Measurements from ENCODE around the gene DMD.

DNA sequence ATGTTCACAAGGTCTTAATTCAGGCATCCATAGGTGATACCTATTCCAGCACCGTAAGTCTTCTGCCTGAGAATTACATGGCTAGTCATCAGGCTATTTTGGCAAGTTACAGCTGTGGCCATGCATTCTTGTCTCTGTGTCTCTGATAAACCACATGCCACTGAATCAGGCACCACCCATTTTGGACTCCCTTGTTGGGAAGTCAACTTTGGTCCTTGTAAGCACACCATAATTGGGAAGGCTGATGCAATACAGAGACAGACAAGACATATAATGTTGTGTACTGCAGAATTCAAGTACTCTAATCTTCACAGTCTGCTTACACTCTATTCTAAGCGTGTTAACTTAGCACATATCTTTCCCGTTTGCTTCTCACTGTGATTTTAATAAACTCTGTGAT, 1655.8 kb downstream of the DMD start:
- TF ChIP-seq ZNF232 (CRISPR knock-in tag; IDR thresholded peaks at IDR 0.05; ENCODE audit: borderline replicate concordance), result no peak
- no peak for TF ChIP-seq TOE1 (CRISPR knock-in tag; IDR thresholded peaks at IDR 0.05)
- TF ChIP-seq, protein P1, sequence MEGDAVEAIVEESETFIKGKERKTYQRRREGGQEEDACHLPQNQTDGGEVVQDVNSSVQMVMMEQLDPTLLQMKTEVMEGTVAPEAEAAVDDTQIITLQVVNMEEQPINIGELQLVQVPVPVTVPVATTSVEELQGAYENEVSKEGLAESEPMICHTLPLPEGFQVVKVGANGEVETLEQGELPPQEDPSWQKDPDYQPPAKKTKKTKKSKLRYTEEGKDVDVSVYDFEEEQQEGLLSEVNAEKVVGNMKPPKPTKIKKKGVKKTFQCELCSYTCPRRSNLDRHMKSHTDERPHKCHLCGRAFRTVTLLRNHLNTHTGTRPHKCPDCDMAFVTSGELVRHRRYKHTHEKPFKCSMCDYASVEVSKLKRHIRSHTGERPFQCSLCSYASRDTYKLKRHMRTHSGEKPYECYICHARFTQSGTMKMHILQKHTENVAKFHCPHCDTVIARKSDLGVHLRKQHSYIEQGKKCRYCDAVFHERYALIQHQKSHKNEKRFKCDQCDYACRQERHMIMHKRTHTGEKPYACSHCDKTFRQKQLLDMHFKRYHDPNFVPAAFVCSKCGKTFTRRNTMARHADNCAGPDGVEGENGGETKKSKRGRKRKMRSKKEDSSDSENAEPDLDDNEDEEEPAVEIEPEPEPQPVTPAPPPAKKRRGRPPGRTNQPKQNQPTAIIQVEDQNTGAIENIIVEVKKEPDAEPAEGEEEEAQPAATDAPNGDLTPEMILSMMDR (CRISPR knock-in tag; IDR thresholded peaks at IDR 0.05), result no peak
- TF ChIP-seq TBP (CRISPR knock-in tag; IDR thresholded peaks at IDR 0.05), result no peak
- no peak for TF ChIP-seq POLR2A (IDR thresholded peaks at IDR 0.05; ENCODE audit: insufficient read depth in 1 of 2, low read depth in 2 of 2, low read length in 2 of 2)
- TF ChIP-seq ZNF253 (CRISPR knock-in tag; IDR thresholded peaks at IDR 0.05; ENCODE audit: borderline replicate concordance), result no peak
- TF ChIP-seq, protein P2, sequence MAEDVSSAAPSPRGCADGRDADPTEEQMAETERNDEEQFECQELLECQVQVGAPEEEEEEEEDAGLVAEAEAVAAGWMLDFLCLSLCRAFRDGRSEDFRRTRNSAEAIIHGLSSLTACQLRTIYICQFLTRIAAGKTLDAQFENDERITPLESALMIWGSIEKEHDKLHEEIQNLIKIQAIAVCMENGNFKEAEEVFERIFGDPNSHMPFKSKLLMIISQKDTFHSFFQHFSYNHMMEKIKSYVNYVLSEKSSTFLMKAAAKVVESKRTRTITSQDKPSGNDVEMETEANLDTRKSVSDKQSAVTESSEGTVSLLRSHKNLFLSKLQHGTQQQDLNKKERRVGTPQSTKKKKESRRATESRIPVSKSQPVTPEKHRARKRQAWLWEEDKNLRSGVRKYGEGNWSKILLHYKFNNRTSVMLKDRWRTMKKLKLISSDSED (CRISPR knock-in tag; IDR thresholded peaks at IDR 0.05), result no peak
- TF ChIP-seq ZNF274 (CRISPR knock-in tag; IDR thresholded peaks at IDR 0.05), result no peak

Measured in HepG2 (cell line).